IMR-90 (cell line): ENCODE data around the gene LRRC26. TPM values are rescaled to one million over a fixed set of nuclear protein-coding genes. Genes with fewer than 3 reads are reported as not detected.

ENCODE experiments used
- ATAC-seq: fragments of 200-7000 bp; cut with Tn5 transposase; 2 replicates; pipeline ENCODE4 v1.9.1; 2020; ENCODE audit warnings: low read depth, mild to moderate bottlenecking, moderate library complexity
- BruUV-seq: library from RNA; stranded (reverse); fragments of 400-500 nt; replicated peaks from 2 replicates; lab custom pipeline; 2021; lab: Mats Ljungman, UMichigan
- CTCF ChIA-PET: fragments of 300-600 bp; formaldehyde crosslinking; extraction: SDS; loops from one replicate; lab custom pipeline; 2021; ENCODE audit warnings: antibody characterized with exemption; lab: Yijun Ruan, JAX
- POLR2A ChIA-PET: fragments of 300-600 bp; sonication (Branson Sonifier 250); formaldehyde crosslinking; loops from one replicate; lab custom pipeline; 2022; ENCODE audit warnings: antibody characterized with exemption; ENCODE audit not compliant: unreplicated experiment; lab: Charles Lee
- DNase-seq: peaks from one replicate; pipeline ENCODE4 v3.0.0; 2013
- H2AFZ ChIP-seq: replicated peaks from 2 replicates; pipeline ENCODE3; 2013; ENCODE audit warnings: low read length, mild to moderate bottlenecking; ENCODE audit not compliant: poor library complexity
- H2AK5ac ChIP-seq: 2 replicates; pipeline ENCODE4 v1.6.1; 2013; ENCODE audit warnings: low read depth, low read length, inconsistent platforms
- H2AK9ac ChIP-seq: replicated peaks from 2 replicates; pipeline ENCODE3; 2013; ENCODE audit warnings: mild to moderate bottlenecking, low read depth, low read length, moderate library complexity; ENCODE audit not compliant: poor library complexity
- H2BK120ac ChIP-seq: 2 replicates; pipeline ENCODE4 v1.6.1; 2013; ENCODE audit warnings: low read depth, low read length, inconsistent platforms
- H2BK15ac ChIP-seq: 3 replicates; pipeline ENCODE4 v1.6.1; 2013; ENCODE audit warnings: low read depth, low read length, inconsistent platforms
- H2BK20ac ChIP-seq: 2 replicates; pipeline ENCODE4 v1.6.1; 2013; ENCODE audit warnings: low read depth, mild to moderate bottlenecking, inconsistent platforms, low read length, moderate library complexity
- H2BK5ac ChIP-seq: 2 replicates; pipeline ENCODE4 v1.6.1; 2013; ENCODE audit warnings: mild to moderate bottlenecking, low read depth, low read length, inconsistent platforms; ENCODE audit not compliant: poor library complexity, severe bottlenecking
- H3K14ac ChIP-seq: replicated peaks from 2 replicates; pipeline ENCODE4 v1.6.1; 2013; ENCODE audit warnings: low read depth, low read length, inconsistent platforms
- H3K18ac ChIP-seq: 2 replicates; pipeline ENCODE4 v1.6.1; 2013; ENCODE audit warnings: low read depth, low read length, control low read depth
- H3K23ac ChIP-seq: 2 replicates; pipeline ENCODE4 v1.6.1; 2013; ENCODE audit warnings: low read depth, low read length, inconsistent platforms
- H3K27ac ChIP-seq: 2 replicates; pipeline ENCODE4 v1.5.1; 2013; ENCODE audit warnings: mild to moderate bottlenecking, control low read depth, low read length; ENCODE audit not compliant: insufficient read depth
- H3K27me3 ChIP-seq: 2 replicates; pipeline ENCODE4 v1.6.1; 2013; ENCODE audit warnings: low read length; ENCODE audit not compliant: control insufficient read depth, insufficient read depth
- H3K36me3 ChIP-seq: 2 replicates; pipeline ENCODE4 v1.6.1; 2013; ENCODE audit warnings: low read length, mixed read lengths; ENCODE audit not compliant: control insufficient read depth, insufficient read depth
- H3K4ac ChIP-seq: 2 replicates; pipeline ENCODE4 v1.6.1; 2013; ENCODE audit warnings: low read depth, low read length, inconsistent platforms
- H3K4me1 ChIP-seq: 2 replicates; pipeline ENCODE4 v1.6.1; 2013; ENCODE audit warnings: low read length, mixed read lengths; ENCODE audit not compliant: control insufficient read depth, insufficient read depth
- H3K4me2 ChIP-seq: 2 replicates; pipeline ENCODE4 v1.6.1; 2013; ENCODE audit warnings: low read depth, mild to moderate bottlenecking, control low read depth, low read length, moderate library complexity
- H3K4me3 ChIP-seq: 2 replicates; pipeline ENCODE4 v1.5.1; 2013; ENCODE audit warnings: low read depth, mild to moderate bottlenecking, control low read depth, low read length, moderate library complexity; ENCODE audit not compliant: insufficient read depth
- H3K56ac ChIP-seq: 2 replicates; pipeline ENCODE4 v1.6.1; 2013; ENCODE audit warnings: low read length, inconsistent platforms; ENCODE audit not compliant: insufficient read depth; ENCODE audit errors: extremely low read depth
- H3K79me1 ChIP-seq, 2 experiments: 2 replicates each; pipeline ENCODE4 v1.6.1; 2013; ENCODE audit warnings: low read length in 2 of 2, inconsistent platforms in 1 of 2, low read depth in 1 of 2
- H3K9ac ChIP-seq: 2 replicates; pipeline ENCODE4 v1.6.1; 2013; ENCODE audit warnings: low read depth, low read length, control low read depth
- H3K9me1 ChIP-seq: 2 replicates; pipeline ENCODE4 v1.6.1; 2013; ENCODE audit warnings: low read length, inconsistent platforms; ENCODE audit not compliant: insufficient read depth
- H3K9me3 ChIP-seq: 2 replicates; pipeline ENCODE4 v1.6.1; 2013; ENCODE audit warnings: low read length; ENCODE audit not compliant: control insufficient read depth, insufficient read depth
- H4K20me1 ChIP-seq: 2 replicates; pipeline ENCODE4 v1.6.1; 2013; ENCODE audit warnings: low read length, inconsistent platforms; ENCODE audit not compliant: insufficient read depth
- H4K5ac ChIP-seq: 2 replicates; pipeline ENCODE4 v1.6.1; 2013; ENCODE audit warnings: mild to moderate bottlenecking, low read depth, low read length, control low read depth
- H4K8ac ChIP-seq, 2 experiments: 2 replicates each; pipeline ENCODE4 v1.6.1; 2013; ENCODE audit warnings: low read depth in 2 of 2, low read length in 2 of 2, control low read depth in 1 of 2, inconsistent platforms in 1 of 2
- H4K91ac ChIP-seq: 2 replicates; pipeline ENCODE4 v1.6.1; 2013; ENCODE audit warnings: low read depth, low read length, inconsistent platforms; ENCODE audit not compliant: insufficient read depth
- BHLHE40 ChIP-seq: fragments of 150-350 bp; IDR thresholded peaks from 2 replicates; pipeline ENCODE4 v1.6.1; 2016; ENCODE audit warnings: mild to moderate bottlenecking, low read depth, low read length
- CEBPB ChIP-seq: IDR thresholded peaks from 2 replicates; pipeline ENCODE4 v1.6.1; 2012; ENCODE audit warnings: low read depth, low read length, improper control_type of control experiment
- FOS ChIP-seq: fragments of 150-350 bp; IDR thresholded peaks from 2 replicates; pipeline ENCODE4 v1.6.1; 2016; ENCODE audit warnings: low read depth, low read length
- MAFK ChIP-seq: IDR thresholded peaks from 2 replicates; pipeline ENCODE4 v1.6.1; 2012; ENCODE audit warnings: low read depth, low read length, improper control_type of control experiment
- MAZ ChIP-seq: IDR thresholded peaks from 2 replicates; pipeline ENCODE4 v1.6.1; 2012; ENCODE audit warnings: low read depth, mild to moderate bottlenecking, low read length, improper control_type of control experiment, moderate library complexity, borderline replicate concordance
- NFE2L2 ChIP-seq: fragments of 150-350 bp; IDR thresholded peaks from 2 replicates; pipeline ENCODE4 v1.6.1; 2016; ENCODE audit warnings: low read depth, mild to moderate bottlenecking, low read length
- POLR2A ChIP-seq: IDR thresholded peaks from 2 replicates; pipeline ENCODE4 v1.6.1; 2012; ENCODE audit warnings: mild to moderate bottlenecking, low read depth, low read length
- RCOR1 ChIP-seq: IDR thresholded peaks from 2 replicates; pipeline ENCODE4 v1.6.1; 2012; ENCODE audit warnings: mild to moderate bottlenecking, low read length, improper control_type of control experiment; ENCODE audit not compliant: insufficient replicate concordance
- RFX5 ChIP-seq: IDR thresholded peaks from 2 replicates; pipeline ENCODE4 v1.8.0; 2012; ENCODE audit warnings: low read depth, mild to moderate bottlenecking, low read length, moderate library complexity
- SMC3 ChIP-seq: fragments of 150-350 bp; IDR thresholded peaks from 2 replicates; pipeline ENCODE4 v1.6.1; 2016; ENCODE audit warnings: low read depth, mild to moderate bottlenecking, antibody characterized with exemption, low read length, moderate library complexity
- WGBS, 2 experiments: methylation state at CpG; one replicate each; pipeline versions ENCODE4 v1.1.5 to v1.1.7; 2013; ENCODE audit warnings: missing lambda C conversion rate in 2 of 2; ENCODE audit not compliant: insufficient read length in 1 of 2; ENCODE audit errors: extremely low coverage in 2 of 2; 5-methylcytosine and 5-hydroxymethylcytosine counted together
- dilution Hi-C: fragments of 300-500 bp; cut with HindIII; formaldehyde crosslinking; loops from one replicate; pipeline ENCODE4 v1.14.3; 2018; ENCODE audit warnings: low sequenced_read_pairs; ENCODE audit not compliant: unreplicated experiment
- in situ Hi-C: fragments of 300-500 bp; cut with MboI; formaldehyde crosslinking; loops from 3 replicates; pipeline ENCODE4 v1.14.3; 2019; ENCODE audit warnings: low sequenced_read_pairs, inconsistent platforms, mixed read lengths
- intact Hi-C: fragments of 100-400 bp; cut with micrococcal nuclease; formaldehyde crosslinking; loops from 2 replicates; pipeline ENCODE4 v1.10.0; 2022
- polyA plus RNA-seq, 3 experiments: library from polyadenylated mRNA; depleted of rRNA; stranded (reverse); fragments of >200 nt; gene quantifications; 2 replicates each; pipeline ENCODE4 v1.2.3, GENCODE V29; 2012; ENCODE audit warnings: low replicate concordance in 1 of 3
- total RNA-seq: library from RNA; depleted of rRNA; stranded (reverse); fragments of >200 nt; gene quantifications from 2 replicates; pipeline ENCODE4 v1.2.3, GENCODE V29; 2012
- TF ChIP-seq, protein P1 (sequence below): fragments of 150-350 bp; IDR thresholded peaks from 2 replicates; pipeline ENCODE4 v1.6.1; 2016; ENCODE audit warnings: low read depth, mild to moderate bottlenecking, low read length, moderate library complexity, borderline replicate concordance
- TF ChIP-seq, protein P2 (sequence below): fragments of 150-350 bp; IDR thresholded peaks from 2 replicates; pipeline ENCODE4 v1.6.1; 2017; ENCODE audit warnings: mild to moderate bottlenecking, antibody characterized with exemption, low read length, low read depth

LRRC26 gene
- total and polyA plus RNA-seq, 2 of the 4 experiments (the other 2 are of a cell fraction), result not detected

DNA sequence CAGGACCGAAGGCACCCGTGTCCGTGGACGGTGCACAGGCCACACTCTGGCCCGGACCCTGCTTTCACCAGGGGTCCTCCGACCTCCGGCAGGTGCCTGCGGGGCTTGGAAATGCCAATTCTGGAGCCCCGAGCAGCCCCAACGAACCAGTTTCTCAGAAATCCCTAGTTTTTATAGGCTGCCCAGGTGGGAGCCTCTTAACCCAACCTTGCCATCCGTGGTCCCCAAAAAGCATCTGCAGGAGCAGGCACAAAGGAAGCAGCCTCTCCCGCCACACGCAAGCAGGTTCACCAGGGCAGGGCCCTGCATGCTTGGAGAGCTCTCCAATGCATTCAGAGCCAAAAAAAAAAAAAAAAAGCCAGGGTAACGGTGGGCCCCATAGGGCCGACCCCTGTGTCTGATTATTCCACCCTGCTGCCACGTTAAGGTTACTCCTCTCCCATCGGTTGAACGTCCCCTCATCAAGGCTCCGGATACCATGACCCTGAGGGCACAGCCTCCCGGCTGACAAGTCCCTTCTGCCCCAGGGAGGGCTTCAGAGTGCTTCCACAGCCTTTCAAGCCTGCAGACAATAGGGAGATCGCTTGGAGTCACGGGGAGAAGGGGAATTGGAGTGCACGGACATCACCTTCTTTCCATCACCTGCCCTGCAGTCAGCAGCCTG, 31.5 kb upstream of the LRRC26 start (continued):
- no peak for TF ChIP-seq SMC3

DNA sequence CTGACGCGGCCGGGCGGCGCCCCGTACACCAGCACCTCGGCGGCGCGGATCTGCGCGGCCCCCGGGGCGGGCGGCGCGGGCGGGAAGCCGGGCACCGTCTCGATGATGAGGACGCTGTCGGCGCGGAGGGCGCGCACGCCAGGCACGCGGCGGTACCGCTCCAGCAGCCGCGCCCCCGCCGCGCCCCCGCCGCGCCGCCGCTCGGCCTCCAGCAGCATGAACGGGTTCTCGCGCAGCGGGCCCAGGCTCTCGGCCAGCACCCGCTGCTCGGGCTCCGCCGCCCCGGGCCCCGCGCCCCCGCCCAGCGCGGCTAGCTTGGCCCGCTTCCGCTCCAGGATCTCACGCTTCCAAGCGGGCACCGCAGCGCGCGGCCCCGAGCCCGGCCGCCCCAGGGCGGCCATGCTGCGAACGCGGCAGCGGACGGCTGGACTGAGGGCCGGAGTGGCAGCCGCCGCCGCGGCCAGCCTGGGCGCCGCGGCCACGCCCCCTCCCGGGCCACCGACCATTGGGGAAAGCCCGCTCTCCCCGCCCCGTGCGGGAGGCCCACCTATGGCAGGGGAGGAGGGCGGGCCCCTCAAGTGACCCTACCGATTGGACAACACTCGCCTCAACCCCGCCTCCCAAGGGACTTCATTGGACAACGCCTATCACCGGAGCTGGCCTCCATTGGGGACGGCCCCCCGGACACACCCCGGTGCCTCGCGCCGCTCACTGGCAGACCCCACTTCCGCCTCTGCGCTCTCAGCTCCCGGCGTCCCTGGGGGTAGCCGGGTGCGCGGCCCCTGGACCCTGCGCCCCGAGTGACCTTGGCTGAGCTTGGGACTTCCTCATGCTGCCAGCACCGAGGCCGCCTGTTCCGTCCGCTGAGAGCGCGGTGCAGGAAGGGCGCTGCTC, 30.7 kb upstream of the LRRC26 start, which contains the start of gene TPRN:
Gene TPRN (minus strand): TSS at position 431 of the 894 bp plus-strand sequence. CDS start 30 bp downstream, at position 401.
- CTCF ChIA-PET, result no interaction called here
- Histone ChIP-seq H2BK5ac (peak within 1 kb of the TSS; percentile 61), H3K36me3 (no peaks in the 10 kb centered on the region), H2AK5ac (peak within 1 kb of the TSS; percentile 98), H3K4ac (peak within 1 kb of the TSS; percentile 97), H3K14ac (peak within 1 kb of the TSS; percentile 93), H2AK9ac (peak within 1 kb of the TSS; percentile 94), H3K23ac (peak within 1 kb of the TSS; percentile 68), H4K5ac (peak within 1 kb of the TSS; percentile 83), H4K8ac (peak within 1 kb of the TSS; percentile 97 to 98), H4K20me1 (peaks cover 37% of the 10 kb centered on the region), H3K79me1 (peaks cover 27 to 80% of the 10 kb centered on the region in 2 experiments), H3K4me1 (peaks cover 21% of the 10 kb centered on the region), H2BK15ac (no peak within 1 kb of the TSS), H2AFZ (peak within 1 kb of the TSS; percentile 100), H2BK20ac (no peak within 1 kb of the TSS), H3K9me1 (0 out of 2 replicates have a peak, but pooled peaks cover 2% of the 10 kb centered on the region), H3K18ac (no peak within 1 kb of the TSS), H3K9me3 (no peaks in the 10 kb centered on the region), H3K4me3 (peak within 1 kb of the TSS; percentile 88), H2BK120ac (no peak within 1 kb of the TSS), H3K27me3 (no peaks in the 10 kb centered on the region), H3K4me2 (peak within 1 kb of the TSS; percentile 86), H4K91ac (peak within 1 kb of the TSS; percentile 93; the same call in 1 of the 2 replicates), H3K9ac (peak within 1 kb of the TSS; percentile 93), H3K27ac (peak within 1 kb of the TSS; percentile 91), H3K56ac (peak within 1 kb of the TSS; percentile 25; the same call in 1 of the 2 replicates)
- ATAC-seq, result peak; percentile 96
- dilution Hi-C loops (no loop called here), in situ Hi-C loops (no loop called here), intact Hi-C loops (loop anchor here (1.0 kb wide), 1 partner anchor 11 kb away; no protein-coding TSS in a partner anchor)
- BruUV-seq, result no TSS peak
- POLR2A ChIA-PET, result interaction anchor here (0.6 to 0.9 kb wide), 3 partner anchors 11 to 40 kb away, joined by 3 to 16 read pairs (median 4); partner anchors contain the start of gene SSNA1
- WGBS, 2 experiments, result 1% methylated on average over 36 of the region's 118 CpGs; no CpG with 5 or more reads in 1 of the 2 experiments
- peak; percentile 98 for DNase-seq
- TF ChIP-seq, protein P1, sequence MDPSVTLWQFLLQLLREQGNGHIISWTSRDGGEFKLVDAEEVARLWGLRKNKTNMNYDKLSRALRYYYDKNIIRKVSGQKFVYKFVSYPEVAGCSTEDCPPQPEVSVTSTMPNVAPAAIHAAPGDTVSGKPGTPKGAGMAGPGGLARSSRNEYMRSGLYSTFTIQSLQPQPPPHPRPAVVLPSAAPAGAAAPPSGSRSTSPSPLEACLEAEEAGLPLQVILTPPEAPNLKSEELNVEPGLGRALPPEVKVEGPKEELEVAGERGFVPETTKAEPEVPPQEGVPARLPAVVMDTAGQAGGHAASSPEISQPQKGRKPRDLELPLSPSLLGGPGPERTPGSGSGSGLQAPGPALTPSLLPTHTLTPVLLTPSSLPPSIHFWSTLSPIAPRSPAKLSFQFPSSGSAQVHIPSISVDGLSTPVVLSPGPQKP, result no peak
- peak; percentile 55; the same call in 1 of the 2 replicates for TF ChIP-seq MAZ
- peak; percentile 7; the same call in 1 of the 2 replicates for TF ChIP-seq BHLHE40
- no peak for TF ChIP-seq CEBPB
- peak; percentile 55; the same call in 1 of the 2 replicates for TF ChIP-seq FOS
- TF ChIP-seq, protein P2, sequence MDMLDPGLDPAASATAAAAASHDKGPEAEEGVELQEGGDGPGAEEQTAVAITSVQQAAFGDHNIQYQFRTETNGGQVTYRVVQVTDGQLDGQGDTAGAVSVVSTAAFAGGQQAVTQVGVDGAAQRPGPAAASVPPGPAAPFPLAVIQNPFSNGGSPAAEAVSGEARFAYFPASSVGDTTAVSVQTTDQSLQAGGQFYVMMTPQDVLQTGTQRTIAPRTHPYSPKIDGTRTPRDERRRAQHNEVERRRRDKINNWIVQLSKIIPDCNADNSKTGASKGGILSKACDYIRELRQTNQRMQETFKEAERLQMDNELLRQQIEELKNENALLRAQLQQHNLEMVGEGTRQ, result peak; percentile 84
- no peak for TF ChIP-seq RFX5
- no peak for TF ChIP-seq MAFK
- TF ChIP-seq POLR2A, result peak; percentile 95
- TF ChIP-seq RCOR1, result no peak
- no peak for TF ChIP-seq NFE2L2
- TF ChIP-seq SMC3, result no peak
